Right lobe of liver (tissue), 6 donors: ENCODE results near the gene NRP2. TPM values are rescaled to one million over a fixed set of nuclear protein-coding genes. Genes with fewer than 3 reads are reported as not detected.
A peak's percentile ranks its signal among the peaks of the same experiment; 100 is the strongest.

Source experiments
- ATAC-seq, 4 donors: fragments of 200-7000 bp; cut with Tn5 transposase; one replicate each; pipeline ENCODE4 v1.9.1; 2020; ENCODE audit warnings: mild to moderate bottlenecking in 4 of 4, moderate library complexity in 4 of 4
- DNase-seq, 3 donors: peaks; one replicate each; pipeline ENCODE4 v3.0.0-alpha.2; 2020
- H3K27ac ChIP-seq, 3 donors: fragments of 200-600 bp; one replicate each; pipeline ENCODE4 v1.8.0; 2022
- H3K27me3 ChIP-seq, 2 donors: fragments of 200-600 bp; one replicate each; pipeline ENCODE4 v1.8.0; 2022
- H3K36me3 ChIP-seq, 4 donors: fragments of 200-600 bp; sonication (generic) in 1 of 4; one replicate each; pipeline versions ENCODE4 v1.5.1 to v1.8.0; 2017 to 2022; ENCODE audit warnings: control low read depth in 1 of 4
- H3K4me1 ChIP-seq, 4 donors: fragments of 200-600 bp; sonication (generic) in 1 of 4; one replicate each; pipeline versions ENCODE4 v1.5.1 to v1.8.0; 2017 to 2022; ENCODE audit warnings: control low read depth in 1 of 4
- H3K4me3 ChIP-seq, 3 donors: fragments of 200-600 bp; one replicate each; pipeline ENCODE4 v1.8.0; 2022
- H3K9me3 ChIP-seq, 4 donors: fragments of 200-600 bp; sonication (generic) in 1 of 4; one replicate each; pipeline versions ENCODE4 v1.5.1 to v1.8.0; 2017 to 2022; ENCODE audit warnings: control low read depth in 1 of 4
- POLR2A ChIP-seq: fragments of 450-650 bp; IDR thresholded peaks from one replicate; pipeline ENCODE4 v1.6.1; 2017; ENCODE audit warnings: antibody characterized with exemption, mild to moderate bottlenecking
- WGBS: methylation state at CpG from one replicate; pipeline ENCODE4 v1.1.6; 2018; ENCODE audit warnings: low coverage, low lambda C conversion rate; ENCODE audit not compliant: insufficient coverage; ENCODE audit errors: missing lambda C conversion rate; 5-methylcytosine and 5-hydroxymethylcytosine counted together
- intact Hi-C, 2 donors: fragments of 100-400 bp; cut with DNase I; formaldehyde crosslinking; loops; one replicate each; pipeline versions ENCODE4 v1.11.2 to v1.14.1; 2022
- total RNA-seq, 6 experiments: library from RNA; depleted of rRNA in 2 of 6; stranded (reverse); fragments of >200 nt in 2 of 6; fragmentation: NEBNext Ultra II Directional in 3 of 6; extraction: Animal tissue kit (Norgen Biotek cat#: 25700) in 3 of 6; gene quantifications; one replicate each; pipeline versions ENCODE4 v1.1.0 to v1.2.4, GENCODE V29; 2016 to 2023
- TF ChIP-seq, protein P1 (sequence below), 4 donors: fragments of 200-600 bp in 3 of 4; fragments of 450-650 bp in 1 of 4; IDR thresholded peaks; one replicate each; pipeline versions ENCODE4 v1.5.1 to v1.8.0; 2016 to 2022; ENCODE audit warnings: antibody characterized with exemption in 4 of 4, mild to moderate bottlenecking in 2 of 4
- donor health status: DM: no; HTN: yes; CAD: no.
- donor health status: DM: no; HTN: no; CAD: no.
- donor health status: DM: no; HTN: no; CAD: no.
- donor health status: DM: no; HTN: yes; CAD: no.
- donor health status: DM: no; HTN: yes; CAD: no.

Gene NRP2
- total RNA-seq, 6 experiments from 2014 or later = 5.5 to 23.7 (median 8.6) TPM

DNA sequence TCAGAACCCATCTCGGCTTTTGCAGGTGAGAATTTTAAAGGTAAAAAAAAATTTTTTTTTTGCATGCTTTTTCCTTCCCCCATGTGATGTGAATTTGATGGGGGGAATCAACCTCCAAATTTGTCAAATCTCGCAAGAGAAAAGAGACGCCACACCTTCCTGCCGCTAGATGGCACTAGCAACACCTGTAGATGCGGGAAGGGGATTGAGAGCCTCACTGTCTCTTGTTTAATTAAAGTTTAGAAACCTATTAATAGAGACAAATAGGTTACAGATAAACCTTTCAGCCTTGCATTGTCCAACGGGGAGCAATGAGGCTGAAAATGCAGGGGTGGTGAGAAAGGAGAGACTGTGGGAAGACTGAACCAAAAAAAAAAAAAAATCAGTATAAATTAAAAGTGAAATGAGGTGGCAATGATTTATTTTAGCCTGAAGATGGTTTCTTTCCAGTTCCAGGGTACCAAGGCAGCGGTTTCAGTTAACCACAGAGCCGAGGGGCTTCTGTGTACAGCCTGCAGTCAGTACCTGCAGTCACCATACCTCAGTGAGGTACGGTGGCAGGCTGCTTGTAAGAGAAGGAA is 84.6 kb downstream of the NRP2 start:
- no peak overlapping the region for H3K4me3 ChIP-seq
- 14% methylated on average over 9 of the region's 9 CpGs for WGBS
- TF ChIP-seq, protein P1, sequence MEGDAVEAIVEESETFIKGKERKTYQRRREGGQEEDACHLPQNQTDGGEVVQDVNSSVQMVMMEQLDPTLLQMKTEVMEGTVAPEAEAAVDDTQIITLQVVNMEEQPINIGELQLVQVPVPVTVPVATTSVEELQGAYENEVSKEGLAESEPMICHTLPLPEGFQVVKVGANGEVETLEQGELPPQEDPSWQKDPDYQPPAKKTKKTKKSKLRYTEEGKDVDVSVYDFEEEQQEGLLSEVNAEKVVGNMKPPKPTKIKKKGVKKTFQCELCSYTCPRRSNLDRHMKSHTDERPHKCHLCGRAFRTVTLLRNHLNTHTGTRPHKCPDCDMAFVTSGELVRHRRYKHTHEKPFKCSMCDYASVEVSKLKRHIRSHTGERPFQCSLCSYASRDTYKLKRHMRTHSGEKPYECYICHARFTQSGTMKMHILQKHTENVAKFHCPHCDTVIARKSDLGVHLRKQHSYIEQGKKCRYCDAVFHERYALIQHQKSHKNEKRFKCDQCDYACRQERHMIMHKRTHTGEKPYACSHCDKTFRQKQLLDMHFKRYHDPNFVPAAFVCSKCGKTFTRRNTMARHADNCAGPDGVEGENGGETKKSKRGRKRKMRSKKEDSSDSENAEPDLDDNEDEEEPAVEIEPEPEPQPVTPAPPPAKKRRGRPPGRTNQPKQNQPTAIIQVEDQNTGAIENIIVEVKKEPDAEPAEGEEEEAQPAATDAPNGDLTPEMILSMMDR (IDR thresholded peaks at IDR 0.05) = peak; percentile 72 to 89 (median 83)
- no peak for TF ChIP-seq POLR2A
- no peak overlapping the region for H3K27ac ChIP-seq
- peak in 1 of 3 donors; percentile 52 for DNase-seq
- no peaks in the 10 kb centered on the region for H3K9me3 ChIP-seq
- intact Hi-C loops = loop anchor here in 1 of 2 donors (10.0 kb wide), 1 partner anchor 158 kb away; no protein-coding TSS in a partner anchor
- peaks cover 0 to 7% (median 0%) of the 10 kb centered on the region in 4 donors for H3K4me1 ChIP-seq
- H3K27me3 ChIP-seq = no peaks in the 10 kb centered on the region
- ATAC-seq = peak; percentile 44 to 69 (median 55)
- no peaks in the 10 kb centered on the region for H3K36me3 ChIP-seq

DNA sequence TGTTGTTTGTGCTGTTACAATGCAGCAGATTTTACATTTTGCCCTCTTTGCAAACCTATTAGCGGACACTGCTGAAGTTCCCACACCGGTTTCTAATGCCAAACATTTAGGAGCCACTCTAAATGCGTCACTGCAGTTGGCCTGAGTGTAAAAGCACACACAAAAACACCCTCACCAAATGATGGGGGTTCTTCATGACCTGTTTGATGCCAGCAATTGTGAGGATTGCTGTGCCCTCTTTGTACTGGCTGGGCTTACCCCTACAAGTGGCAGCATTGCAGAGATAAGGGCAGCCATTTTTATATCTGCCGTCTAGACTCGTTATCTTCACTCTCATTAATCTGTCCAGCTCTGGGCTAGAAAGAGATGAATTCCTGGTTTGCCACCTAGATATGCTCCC is 85.3 kb downstream of the NRP2 start:
- H3K9me3 ChIP-seq = no peaks in the 10 kb centered on the region
- no peak for ATAC-seq
- H3K36me3 ChIP-seq = no peaks in the 10 kb centered on the region
- no peak overlapping the region for H3K27ac ChIP-seq
- intact Hi-C loops = loop anchor here in 1 of 2 donors (10.0 kb wide), 1 partner anchor 157 kb away; no protein-coding TSS in a partner anchor
- H3K27me3 ChIP-seq = no peaks in the 10 kb centered on the region
- TF ChIP-seq, protein P1 (IDR thresholded peaks at IDR 0.05) = no peak
- TF ChIP-seq POLR2A = no peak
- peaks cover 0 to 7% (median 0%) of the 10 kb centered on the region in 4 donors for H3K4me1 ChIP-seq
- H3K4me3 ChIP-seq = no peak overlapping the region
- 56% methylated on average over 2 of the region's 5 CpGs for WGBS
- DNase-seq = no peak

DNA sequence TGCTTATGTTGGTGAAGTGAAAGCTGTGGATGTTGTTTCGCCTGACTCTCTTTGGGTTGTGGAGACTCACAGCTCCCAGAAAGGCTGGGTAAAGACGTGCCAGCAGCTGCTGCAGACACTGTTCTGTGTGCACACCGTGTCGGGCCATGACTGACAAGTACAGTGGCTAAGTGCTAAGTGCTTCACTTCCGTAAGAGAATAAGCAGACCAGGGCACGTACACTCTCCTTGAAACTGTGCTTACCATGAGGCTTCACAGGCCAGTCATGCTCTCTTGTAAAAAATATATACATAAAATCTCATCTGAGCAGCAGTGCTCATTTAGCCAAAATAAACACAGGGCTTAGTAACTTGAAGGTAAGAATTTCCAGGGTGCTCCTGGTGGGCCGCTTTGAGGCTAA is 86.0 kb downstream of the NRP2 start:
- H3K9me3 ChIP-seq = no peaks in the 10 kb centered on the region
- DNase-seq = no peak
- TF ChIP-seq, protein P1 (IDR thresholded peaks at IDR 0.05) = no peak
- no peak for TF ChIP-seq POLR2A
- WGBS = 89% methylated on average over 4 of the region's 7 CpGs
- peaks cover 0 to 7% (median 0%) of the 10 kb centered on the region in 4 donors for H3K4me1 ChIP-seq
- no peak for ATAC-seq
- intact Hi-C loops = loop anchor here in 1 of 2 donors (10.0 kb wide), 1 partner anchor 156 kb away; no protein-coding TSS in a partner anchor
- H3K4me3 ChIP-seq = no peak overlapping the region
- H3K27me3 ChIP-seq = no peaks in the 10 kb centered on the region
- no peak overlapping the region for H3K27ac ChIP-seq
- H3K36me3 ChIP-seq = no peaks in the 10 kb centered on the region

DNA sequence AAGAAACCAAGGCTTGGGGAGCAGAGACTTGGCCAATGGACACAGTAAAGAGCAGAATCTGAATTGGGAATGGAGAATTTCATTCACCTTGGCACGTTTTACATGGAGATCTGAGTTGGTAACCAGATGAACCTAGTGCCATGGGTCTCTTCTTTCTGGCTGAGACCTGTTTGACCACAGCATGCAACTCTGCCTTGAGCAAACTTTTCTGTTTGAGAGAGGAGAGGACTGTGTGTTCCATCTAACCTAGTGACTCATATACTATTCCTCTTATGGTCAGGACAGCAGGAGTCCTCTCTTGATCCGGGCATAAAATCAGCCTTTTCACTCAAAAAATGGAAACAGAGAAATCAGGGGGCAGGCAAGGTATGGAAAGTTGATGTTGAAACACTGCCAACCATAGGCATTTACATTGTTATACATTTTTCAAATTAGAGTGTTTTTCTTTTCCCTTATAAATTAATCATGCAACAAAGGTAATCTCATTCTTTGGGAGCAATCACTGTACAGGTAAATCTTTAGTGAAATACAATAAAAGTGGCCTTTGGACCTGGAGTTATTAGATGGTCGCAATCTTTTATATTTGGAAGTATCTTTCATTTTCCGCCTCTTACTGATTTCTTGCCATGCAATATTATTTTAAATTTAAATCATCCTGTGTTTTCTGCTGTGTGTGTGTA is 86.7 kb downstream of the NRP2 start:
- H3K27ac ChIP-seq = no peak overlapping the region
- H3K9me3 ChIP-seq = no peaks in the 10 kb centered on the region
- intact Hi-C loops = loop anchor here in 1 of 2 donors (10.0 kb wide), 1 partner anchor 156 kb away; no protein-coding TSS in a partner anchor
- 67% methylated on average over 3 of the region's 4 CpGs for WGBS
- DNase-seq = no peak
- no peaks in the 10 kb centered on the region for H3K27me3 ChIP-seq
- ATAC-seq = no peak
- H3K36me3 ChIP-seq = no peaks in the 10 kb centered on the region
- H3K4me1 ChIP-seq = peaks cover 0 to 7% (median 0%) of the 10 kb centered on the region in 4 donors
- H3K4me3 ChIP-seq = no peak overlapping the region
- TF ChIP-seq, protein P1 (IDR thresholded peaks at IDR 0.05) = no peak
- TF ChIP-seq POLR2A = no peak
